NCI-H2107 (cell line): ENCODE results near the gene PRKN.
"Not testable (repeated sequence)": the region's sequence is repeated elsewhere in the genome, so short reads cannot be mapped to it uniquely, and the experiment has no call there.

Experiments used
- DNase-seq: peaks from one replicate; lab custom pipeline; 2025; lab: John Stamatoyannopoulos, UW

The PRKN gene

GRCh38 chr6:161542346-161542980 is 1185.1 kb downstream of the PRKN start:
- DNase-seq, result no peak

- DNase-seq, result no peak
Observed at GRCh38 chr6:161540532-161540931, 1187.0 kb downstream of the PRKN start.

- no peak for DNase-seq
Observed at GRCh38 chr6:161536224-161536630, 1191.3 kb downstream of the PRKN start.

- no peak for DNase-seq
Observed at GRCh38 chr6:161534264-161534873, 1193.2 kb downstream of the PRKN start.

- DNase-seq, result no peak
Observed at GRCh38 chr6:161533266-161533665, 1194.3 kb downstream of the PRKN start.

GRCh38 chr6:161532536-161532935 is 1195.0 kb downstream of the PRKN start:
- DNase-seq, result no peak

- DNase-seq, result no peak
Observed at GRCh38 chr6:161526794-161527193, 1200.8 kb downstream of the PRKN start.

- DNase-seq, result no peak
Observed at GRCh38 chr6:161523362-161523761, 1204.2 kb downstream of the PRKN start.

- DNase-seq, result no peak
Observed at GRCh38 chr6:161522276-161522675, 1205.3 kb downstream of the PRKN start.

GRCh38 chr6:161511447-161512095 is 1216.0 kb downstream of the PRKN start:
- DNase-seq, result no peak

- DNase-seq, result no peak
Observed at GRCh38 chr6:161508341-161508740, 1219.2 kb downstream of the PRKN start.

- no peak for DNase-seq
Observed at GRCh38 chr6:161507375-161507774, 1220.2 kb downstream of the PRKN start.

GRCh38 chr6:161503570-161503969 is 1224.0 kb downstream of the PRKN start:
- no peak for DNase-seq

GRCh38 chr6:161498881-161499280 is 1228.7 kb downstream of the PRKN start:
- no peak for DNase-seq

GRCh38 chr6:161498359-161498758 is 1229.2 kb downstream of the PRKN start:
- no peak for DNase-seq

- DNase-seq, result no peak
Observed at GRCh38 chr6:161496941-161497340, 1230.6 kb downstream of the PRKN start.

GRCh38 chr6:161496271-161496670 is 1231.3 kb downstream of the PRKN start:
- DNase-seq, result not testable (repeated sequence)

GRCh38 chr6:161494566-161494965 is 1233.0 kb downstream of the PRKN start:
- DNase-seq, result no peak

- DNase-seq, result no peak
Observed at GRCh38 chr6:161493576-161494118, 1233.9 kb downstream of the PRKN start.

- no peak for DNase-seq
Observed at GRCh38 chr6:161489626-161490306, 1237.8 kb downstream of the PRKN start.

- DNase-seq, result no peak
Observed at GRCh38 chr6:161487694-161488093, 1239.9 kb downstream of the PRKN start.

GRCh38 chr6:161487217-161487531 is 1240.4 kb downstream of the PRKN start:
- no peak for DNase-seq
